ENCODE measurements around the gene CLC. TPM values are rescaled to one million over a fixed set of nuclear protein-coding genes. Genes with fewer than 3 reads are reported as not detected.
"Not testable (repeated sequence)": the region's sequence is repeated elsewhere in the genome, so short reads cannot be mapped to it uniquely, and the experiment has no call there.

CLC gene
- total RNA-seq, 4 donors from 2014 or later, result not detected

DNA sequence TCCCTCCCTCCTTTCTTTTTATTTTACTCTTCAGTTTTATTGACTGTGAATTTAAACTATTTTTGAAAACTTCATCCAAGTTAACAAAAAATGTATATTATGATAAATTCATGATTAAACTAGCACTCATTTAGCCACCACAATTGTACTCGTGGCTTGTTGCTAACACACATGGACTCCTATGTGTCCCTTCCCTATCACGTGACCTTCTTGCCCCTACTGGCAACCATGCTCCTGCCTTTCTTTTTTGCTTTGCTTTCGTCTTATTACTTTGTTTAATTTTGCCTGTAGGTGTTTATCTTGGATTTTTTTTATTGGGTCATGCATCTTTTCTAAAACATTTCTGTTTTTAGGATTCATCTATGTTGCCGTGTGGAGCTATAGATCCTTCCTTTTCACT, 8.2 kb downstream of the CLC start:
- Histone ChIP-seq H3K9me3 (peaks cover 0 to 3% (median 0%) of the 10 kb centered on the region in 4 donors), H3K27me3 (no peaks in the 10 kb centered on the region), H3K27ac (no peak overlapping the region), H3K4me3 (no peak overlapping the region), H3K4me1 (no peaks in the 10 kb centered on the region), H3K36me3 (no peaks in the 10 kb centered on the region)
- 58 to 68% methylated on average over 4 of the region's 4 CpGs for WGBS, 2 donors
- DNase-seq (ENCODE audit: low spot score in 2 of 2), result no peak
- no peak for TF ChIP-seq POLR2A (IDR thresholded peaks at IDR 0.05)
- TF ChIP-seq, protein P1, sequence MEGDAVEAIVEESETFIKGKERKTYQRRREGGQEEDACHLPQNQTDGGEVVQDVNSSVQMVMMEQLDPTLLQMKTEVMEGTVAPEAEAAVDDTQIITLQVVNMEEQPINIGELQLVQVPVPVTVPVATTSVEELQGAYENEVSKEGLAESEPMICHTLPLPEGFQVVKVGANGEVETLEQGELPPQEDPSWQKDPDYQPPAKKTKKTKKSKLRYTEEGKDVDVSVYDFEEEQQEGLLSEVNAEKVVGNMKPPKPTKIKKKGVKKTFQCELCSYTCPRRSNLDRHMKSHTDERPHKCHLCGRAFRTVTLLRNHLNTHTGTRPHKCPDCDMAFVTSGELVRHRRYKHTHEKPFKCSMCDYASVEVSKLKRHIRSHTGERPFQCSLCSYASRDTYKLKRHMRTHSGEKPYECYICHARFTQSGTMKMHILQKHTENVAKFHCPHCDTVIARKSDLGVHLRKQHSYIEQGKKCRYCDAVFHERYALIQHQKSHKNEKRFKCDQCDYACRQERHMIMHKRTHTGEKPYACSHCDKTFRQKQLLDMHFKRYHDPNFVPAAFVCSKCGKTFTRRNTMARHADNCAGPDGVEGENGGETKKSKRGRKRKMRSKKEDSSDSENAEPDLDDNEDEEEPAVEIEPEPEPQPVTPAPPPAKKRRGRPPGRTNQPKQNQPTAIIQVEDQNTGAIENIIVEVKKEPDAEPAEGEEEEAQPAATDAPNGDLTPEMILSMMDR (IDR thresholded peaks at IDR 0.05), result no peak
- no peak for TF ChIP-seq EP300 (IDR thresholded peaks at IDR 0.05)

DNA sequence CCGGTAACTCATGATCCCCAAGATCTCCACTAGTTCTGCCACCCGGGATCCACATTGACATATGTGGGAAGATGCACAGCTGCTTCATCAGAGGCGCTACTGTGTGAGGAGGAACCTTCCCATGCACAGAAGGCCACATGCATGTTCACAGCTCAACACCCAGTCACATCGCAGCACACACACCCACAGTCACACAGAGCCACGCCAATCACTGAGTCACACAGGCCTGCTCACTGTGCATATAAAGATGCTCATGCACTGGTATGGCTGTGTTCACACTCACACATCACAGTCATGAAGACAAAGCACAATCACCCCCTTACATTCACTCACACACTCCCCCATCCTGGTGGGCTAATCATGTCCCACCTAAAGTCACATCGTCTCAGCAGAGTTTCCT, 9.8 kb downstream of the CLC start:
- TF ChIP-seq, protein P1 (IDR thresholded peaks at IDR 0.05), result no peak
- no peak for TF ChIP-seq EP300 (IDR thresholded peaks at IDR 0.05)
- TF ChIP-seq POLR2A (IDR thresholded peaks at IDR 0.05), result no peak
- no peaks in the 10 kb centered on the region for H3K27me3 ChIP-seq
- no peaks in the 10 kb centered on the region for H3K4me1 ChIP-seq
- WGBS, 2 donors, result 78 to 86% methylated on average over 6 of the region's 6 CpGs
- no peaks in the 10 kb centered on the region for H3K36me3 ChIP-seq
- no peak overlapping the region for H3K4me3 ChIP-seq
- no peak overlapping the region for H3K27ac ChIP-seq
- H3K9me3 ChIP-seq, result peaks cover 0 to 3% (median 0%) of the 10 kb centered on the region in 4 donors
- DNase-seq (ENCODE audit: low spot score in 2 of 2), result no peak

DNA sequence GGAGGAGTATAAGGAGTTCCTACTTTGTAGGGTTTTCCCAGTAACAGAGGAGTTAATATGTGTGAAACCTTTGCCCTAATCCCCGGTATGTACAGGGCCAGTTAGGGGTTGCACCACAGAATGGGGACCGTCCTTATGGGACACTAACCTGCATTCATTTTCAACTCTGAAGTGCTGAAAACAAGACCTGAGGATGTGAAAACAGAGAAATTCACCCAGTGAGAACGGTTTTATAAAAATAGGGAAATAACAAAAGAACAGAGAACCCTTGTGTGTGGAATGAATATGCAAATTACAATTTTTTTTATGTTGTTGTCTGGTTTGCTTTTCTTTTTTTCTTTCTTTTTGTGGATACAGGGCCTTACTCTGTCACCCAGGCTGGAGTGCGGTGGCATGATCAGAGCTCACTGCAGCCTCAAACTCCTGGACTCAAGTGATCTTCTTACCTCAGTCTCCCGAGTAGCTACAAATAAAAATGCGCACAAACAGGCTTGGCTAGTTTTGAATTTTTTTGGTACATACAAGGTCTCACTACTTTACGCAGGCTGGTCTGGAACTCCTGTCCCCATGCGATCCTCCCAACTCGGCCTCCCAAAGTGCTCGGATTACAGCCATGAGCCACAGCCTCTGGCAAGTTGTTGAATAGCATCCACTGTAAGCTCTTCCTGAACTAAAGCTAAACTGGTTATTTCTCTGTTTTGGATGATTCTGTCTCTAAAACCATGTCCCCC, 10.6 kb downstream of the CLC start:
- Histone ChIP-seq H3K27ac (no peak overlapping the region), H3K9me3 (peaks cover 0 to 3% (median 0%) of the 10 kb centered on the region in 4 donors), H3K4me1 (no peaks in the 10 kb centered on the region), H3K36me3 (no peaks in the 10 kb centered on the region), H3K4me3 (no peak overlapping the region), H3K27me3 (no peaks in the 10 kb centered on the region)
- 68 to 73% methylated on average over 10 of the region's 10 CpGs for WGBS, 2 donors
- no peak for DNase-seq (ENCODE audit: low spot score in 2 of 2)
- no peak for TF ChIP-seq POLR2A (IDR thresholded peaks at IDR 0.05)

DNA sequence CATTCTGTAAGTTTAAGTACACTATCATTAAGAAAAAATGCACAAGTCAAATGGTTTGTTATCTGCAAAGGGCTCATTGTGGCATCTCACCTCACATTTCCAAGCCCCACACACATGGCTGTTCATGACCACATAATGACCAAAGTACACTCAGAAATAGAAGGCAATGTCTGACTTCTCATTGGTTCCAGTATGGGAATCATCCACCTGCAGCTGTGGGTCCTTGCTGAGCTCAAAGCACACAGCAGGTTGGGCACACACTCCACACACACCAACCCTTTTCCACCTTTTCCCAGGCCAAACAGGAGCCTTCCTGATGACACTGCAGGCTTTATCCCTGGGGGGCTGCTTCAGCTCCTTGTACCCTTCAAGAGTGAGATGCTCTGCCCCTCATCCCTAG, 11.8 kb downstream of the CLC start:
- DNase-seq (ENCODE audit: low spot score in 2 of 2), result no peak
- Histone ChIP-seq H3K4me3 (no peak overlapping the region), H3K36me3 (no peaks in the 10 kb centered on the region), H3K27me3 (no peaks in the 10 kb centered on the region), H3K9me3 (peaks cover 0 to 3% (median 0%) of the 10 kb centered on the region in 4 donors), H3K4me1 (no peaks in the 10 kb centered on the region), H3K27ac (no peak overlapping the region)
- TF ChIP-seq, protein P1 (IDR thresholded peaks at IDR 0.05), result no peak
- no peak for TF ChIP-seq EP300 (IDR thresholded peaks at IDR 0.05)
- TF ChIP-seq POLR2A (IDR thresholded peaks at IDR 0.05), result no peak

DNA sequence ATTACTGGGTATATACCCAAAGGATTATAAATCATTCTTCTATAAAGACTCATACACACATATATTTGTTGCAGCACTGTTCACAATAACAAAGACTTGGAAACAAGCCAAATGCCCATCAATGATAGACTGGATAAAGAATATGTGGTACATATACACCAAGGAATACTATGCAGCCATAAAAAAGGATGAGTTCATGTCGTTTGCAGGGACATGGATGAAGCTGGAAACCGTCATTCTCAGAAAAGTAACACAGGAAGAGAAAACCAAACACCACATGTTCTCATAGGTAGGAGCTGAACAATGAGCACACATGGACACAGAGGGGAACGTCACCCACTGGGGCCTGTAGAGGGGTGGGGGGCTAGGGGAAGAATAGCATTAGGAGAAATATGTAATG, 17.7 kb downstream of the CLC start:
- not testable (repeated sequence) for H3K27ac ChIP-seq; H3K9me3 ChIP-seq; H3K27me3 ChIP-seq; H3K36me3 ChIP-seq; H3K4me3 ChIP-seq; H3K4me1 ChIP-seq; DNase-seq (ENCODE audit: low spot score in 2 of 2)
- 79 to 87% methylated on average over 3 of the region's 3 CpGs for WGBS, 2 donors

DNA sequence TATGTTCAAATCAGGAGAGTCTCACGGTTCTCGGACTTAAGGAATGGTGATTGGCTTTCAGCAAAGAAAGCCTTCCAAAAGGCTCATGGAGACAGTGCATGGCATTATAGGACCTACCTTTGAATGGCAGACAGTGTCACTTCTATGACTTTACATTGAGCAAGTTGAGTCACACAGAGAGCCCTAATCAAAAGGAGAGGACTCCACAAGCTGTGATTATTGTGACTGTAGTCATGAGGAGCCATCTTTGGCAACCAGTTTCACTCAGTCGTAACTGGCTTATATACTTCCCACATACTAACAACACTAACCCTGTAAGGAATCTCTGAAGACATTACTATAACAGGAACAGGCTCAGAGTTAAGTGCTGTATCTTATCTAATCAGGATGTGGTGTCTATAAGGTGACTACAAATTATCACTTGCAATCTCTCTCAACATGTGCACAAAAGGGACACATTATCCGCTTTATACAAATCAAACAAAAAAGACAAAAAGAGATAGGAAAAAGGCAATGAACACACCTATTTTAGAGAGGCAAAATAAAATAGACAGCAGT, 27.4 kb downstream of the CLC start:
- no peaks in the 10 kb centered on the region for H3K4me1 ChIP-seq
- 84 to 87% methylated on average over 4 of the region's 4 CpGs for WGBS, 2 donors
- no peak overlapping the region for H3K4me3 ChIP-seq
- no peaks in the 10 kb centered on the region for H3K27me3 ChIP-seq
- TF ChIP-seq EP300 (IDR thresholded peaks at IDR 0.05), result no peak
- TF ChIP-seq, protein P1 (IDR thresholded peaks at IDR 0.05), result no peak
- H3K27ac ChIP-seq, result no peak overlapping the region
- H3K36me3 ChIP-seq, result no peaks in the 10 kb centered on the region
- H3K9me3 ChIP-seq, result peaks cover 0 to 4% (median 0%) of the 10 kb centered on the region in 4 donors
- no peak for DNase-seq (ENCODE audit: low spot score in 2 of 2)
